SK-N-SH (cell line): ENCODE measurements around the gene MTREX. TPM values are rescaled to one million over a fixed set of nuclear protein-coding genes. Genes with fewer than 3 reads are reported as not detected.

Experiments used
- CTCF ChIA-PET: fragments of 300-600, 350-600 bp; formaldehyde crosslinking; extraction: SDS; loops from one replicate; lab custom pipeline; 2021; lab: Yijun Ruan, JAX
- POLR2A ChIA-PET: fragments of 350-600 bp; sonication (Branson Sonifier 250); formaldehyde crosslinking; extraction: SDS; loops from one replicate; lab custom pipeline; 2020; ENCODE audit warnings: antibody characterized with exemption, inconsistent platforms; lab: Yijun Ruan, JAX
- DNase-seq: peaks from one replicate; pipeline ENCODE4 v3.0.0; 2012
- H2AFZ ChIP-seq: fragments of 200-600 bp; sonication (generic); 2 replicates; pipeline ENCODE4 v1.8.1; 2016; ENCODE audit warnings: antibody characterized with exemption, mild to moderate bottlenecking, low read depth
- H3F3A ChIP-seq: fragments of 200-600 bp; sonication (generic); replicated peaks from 2 replicates; pipeline ENCODE3; 2016; ENCODE audit warnings: antibody characterized with exemption, mild to moderate bottlenecking; ENCODE audit not compliant: insufficient read depth
- H3K27ac ChIP-seq, 2 experiments: fragments of 200-500 bp in 1 of 2; fragments of 200-600 bp in 1 of 2; sonication (Bioruptor generic) in 1 of 2; sonication (generic), shearing (Covaris generic) in 1 of 2; 2 replicates each; pipeline versions ENCODE4 v1.5.1 to v1.6.1; 2014 to 2016; ENCODE audit warnings: low read depth in 2 of 2, inconsistent platforms in 1 of 2, low read length in 1 of 2, mild to moderate bottlenecking in 1 of 2, mixed read lengths in 1 of 2
- H3K27me3 ChIP-seq: fragments of 200-600 bp; sonication (generic), shearing (Covaris generic); 2 replicates; pipeline ENCODE4 v1.6.1; 2016; ENCODE audit warnings: mixed run types; ENCODE audit not compliant: insufficient read depth
- H3K36me3 ChIP-seq, 2 experiments: fragments of 200-500 bp in 1 of 2; fragments of 200-600 bp in 1 of 2; sonication (Bioruptor generic) in 1 of 2; sonication (generic) in 1 of 2; replicated peaks in 1 of 2; 2 replicates each; pipeline versions ENCODE3 to v1.5.1; 2014 to 2016; ENCODE audit warnings: low read length in 1 of 2, mild to moderate bottlenecking in 1 of 2; ENCODE audit not compliant: insufficient read depth in 2 of 2, control insufficient read depth in 1 of 2
- H3K4me1 ChIP-seq, 2 experiments: fragments of 200-500 bp in 1 of 2; fragments of 200-600 bp in 1 of 2; sonication (Bioruptor generic) in 1 of 2; sonication (generic), shearing (Covaris generic) in 1 of 2; 2 replicates each; pipeline versions ENCODE4 v1.5.1 to v1.6.1; 2014 to 2016; ENCODE audit warnings: low read depth in 1 of 2, low read length in 1 of 2, mixed run types in 1 of 2; ENCODE audit not compliant: insufficient read depth in 2 of 2, control insufficient read depth in 1 of 2
- H3K4me2 ChIP-seq: fragments of 200-600 bp; sonication (generic), shearing (Covaris generic); 2 replicates; pipeline ENCODE4 v1.6.1; 2017; ENCODE audit warnings: mixed run types
- H3K4me3 ChIP-seq, 2 experiments: fragments of 200-500 bp in 1 of 2; fragments of 200-600 bp in 1 of 2; sonication (Bioruptor generic) in 1 of 2; sonication (generic), shearing (Covaris generic) in 1 of 2; 2 replicates each; pipeline versions ENCODE4 v1.5.1 to v1.8.1; 2014 to 2016; ENCODE audit warnings: low read depth in 2 of 2, inconsistent platforms in 1 of 2, low read length in 1 of 2, mild to moderate bottlenecking in 1 of 2, mixed read lengths in 1 of 2, moderate library complexity in 1 of 2
- H3K79me2 ChIP-seq: fragments of 200-600 bp; sonication (generic); 2 replicates; pipeline ENCODE4 v1.8.1; 2017; ENCODE audit warnings: mild to moderate bottlenecking; ENCODE audit not compliant: insufficient read depth
- H3K9ac ChIP-seq: fragments of 200-600 bp; sonication (generic); 2 replicates; pipeline ENCODE4 v1.6.1; 2017; ENCODE audit warnings: mixed run types
- H3K9me2 ChIP-seq: fragments of 200-600 bp; sonication (generic); 2 replicates; pipeline ENCODE4 v1.6.1; 2017; ENCODE audit warnings: mixed run types
- H3K9me3 ChIP-seq: fragments of 200-600 bp; sonication (generic); 2 replicates; pipeline ENCODE4 v1.6.1; 2017; ENCODE audit warnings: mixed run types, mild to moderate bottlenecking, moderate library complexity
- H4K20me1 ChIP-seq: fragments of 200-600 bp; sonication (generic); 2 replicates; pipeline ENCODE4 v1.6.1; 2017; ENCODE audit warnings: mild to moderate bottlenecking, mixed run types; ENCODE audit not compliant: insufficient read depth
- CHD2 ChIP-seq: fragments of 150-350 bp; IDR thresholded peaks from 2 replicates; pipeline ENCODE4 v1.6.1; 2018; ENCODE audit warnings: low read length; ENCODE audit not compliant: partially characterized antibody
- EZH2phosphoT487 ChIP-seq: fragments of 200-600 bp; sonication (generic); IDR thresholded peaks from 2 replicates; pipeline ENCODE4 v1.6.1; 2017; ENCODE audit warnings: low read depth, mixed run types, mild to moderate bottlenecking, antibody characterized with exemption, moderate library complexity, borderline replicate concordance
- FOSL2 ChIP-seq: IDR thresholded peaks from 2 replicates; pipeline ENCODE4 v1.4.0; 2012; ENCODE audit warnings: low read depth, mild to moderate bottlenecking, moderate library complexity, borderline replicate concordance
- FOXJ3 ChIP-seq: sonication (generic); formaldehyde crosslinking; IDR thresholded peaks from 2 replicates; pipeline ENCODE4 v1.5.1; 2020; ENCODE audit warnings: mild to moderate bottlenecking, missing genetic modification reagents
- JUND ChIP-seq: IDR thresholded peaks from 2 replicates; pipeline ENCODE4 v1.4.0; 2012
- MAX ChIP-seq: IDR thresholded peaks from 2 replicates; pipeline ENCODE4 v1.4.0; 2012; ENCODE audit warnings: low read depth
- MXI1 ChIP-seq: IDR thresholded peaks from 2 replicates; pipeline ENCODE4 v1.6.1; 2012; ENCODE audit warnings: mild to moderate bottlenecking, low read depth, low read length, improper control_type of control experiment
- PBX3 ChIP-seq: IDR thresholded peaks from 2 replicates; pipeline ENCODE4; 2012
- POLR2AphosphoS5 ChIP-seq: IDR thresholded peaks from 2 replicates; pipeline ENCODE4 v1.6.1; 2012; ENCODE audit warnings: low read depth, low read length
- RCOR1 ChIP-seq: fragments of 150-350 bp; IDR thresholded peaks from 2 replicates; pipeline ENCODE4 v1.6.1; 2017; ENCODE audit warnings: antibody characterized with exemption, low read length
- RXRA ChIP-seq: IDR thresholded peaks from 2 replicates; pipeline ENCODE4 v1.4.0; 2012; ENCODE audit warnings: low read depth, mild to moderate bottlenecking, borderline replicate concordance
- SIN3A ChIP-seq: IDR thresholded peaks from 2 replicates; pipeline ENCODE4 v1.6.1; 2012; ENCODE audit warnings: low read depth, mild to moderate bottlenecking, low read length, moderate library complexity, borderline replicate concordance
- TCF12 ChIP-seq: IDR thresholded peaks from 2 replicates; pipeline ENCODE4 v1.4.0; 2012
- YY1 ChIP-seq: IDR thresholded peaks from 2 replicates; pipeline ENCODE4 v1.4.0; 2012; ENCODE audit warnings: low read depth, mild to moderate bottlenecking
- WGBS: methylation state at CpG from one replicate; pipeline ENCODE4 v1.1.6; 2017; ENCODE audit warnings: low lambda C conversion rate; 5-methylcytosine and 5-hydroxymethylcytosine counted together
- polyA plus RNA-seq, 3 experiments: library from polyadenylated mRNA; depleted of rRNA; stranded (reverse); fragments of >200 nt; gene quantifications; 2 replicates each; pipeline ENCODE4 v1.2.3, GENCODE V29; 2012

The MTREX gene
- polyA plus RNA-seq, 1 of the 3 experiments (the other 2 are of a cell fraction) = 11.2 TPM

GRCh38 chr5:55454282-55454681 lies 146.5 kb downstream of the MTREX start:
- ChIA-PET CTCF (interaction anchor here (1.2 kb wide), 1 partner anchor 21 kb away, joined by 3 read pairs; no protein-coding TSS in a partner anchor), POLR2A (no interaction called here)
- Histone ChIP-seq H4K20me1 (no peaks in the 10 kb centered on the region), H3F3A (peaks cover 17% of the 10 kb centered on the region), H3K79me2 (peaks cover 20% of the 10 kb centered on the region), H3K9me3 (no peaks in the 10 kb centered on the region), H3K9ac (no peak overlapping the region), H3K27ac (no peak overlapping the region), H3K27me3 (no peaks in the 10 kb centered on the region)
- DNase-seq = no peak
- TF ChIP-seq YY1 = no peak
- no peak for TF ChIP-seq POLR2AphosphoS5
- TF ChIP-seq MAX = no peak
- TF ChIP-seq FOXJ3 = no peak
- no peak for TF ChIP-seq EZH2phosphoT487
- no peak for TF ChIP-seq PBX3
- TF ChIP-seq MXI1 = no peak
- no peak for TF ChIP-seq CHD2
- TF ChIP-seq, all 33 proteins: peak for 0
- H2AFZ ChIP-seq = no peak overlapping the region
- peaks cover 0 to 4% of the 10 kb centered on the region in 2 experiments; a peak in 2 of 4 replicates for H3K4me1 ChIP-seq
- WGBS = 76% methylated on average over 2 of the region's 2 CpGs
- no peak overlapping the region for H3K4me2 ChIP-seq
- no peak overlapping the region for H3K4me3 ChIP-seq
- no peaks in the 10 kb centered on the region for H3K9me2 ChIP-seq
- no peaks in the 10 kb centered on the region for H3K36me3 ChIP-seq

GRCh38 chr5:55456216-55456895 lies 148.6 kb downstream of the MTREX start:
- CTCF ChIA-PET = interaction anchor here (1.2 kb wide), 1 partner anchor 17 kb away, joined by 3 read pairs; no protein-coding TSS in a partner anchor
- DNase-seq = no peak
- H4K20me1 ChIP-seq = no peaks in the 10 kb centered on the region
- H3K4me3 ChIP-seq = no peak overlapping the region
- peak overlapping the region; percentile 5; the same call in 1 of the 2 replicates for H3K4me2 ChIP-seq
- no peaks in the 10 kb centered on the region; a peak in 1 of 4 replicates for H3K4me1 ChIP-seq
- no peaks in the 10 kb centered on the region for H3K9me3 ChIP-seq
- H3K27ac ChIP-seq = peak overlapping the region in 1 of 2 experiments; percentile 63; a peak in 2 of 4 replicates
- no peak overlapping the region for H3K9ac ChIP-seq
- no peaks in the 10 kb centered on the region for H3K36me3 ChIP-seq
- peaks cover 17% of the 10 kb centered on the region for H3F3A ChIP-seq
- no peaks in the 10 kb centered on the region for H3K27me3 ChIP-seq
- peak; percentile 66 for TF ChIP-seq JUND
- no peak for TF ChIP-seq RXRA
- peak; percentile 40; the same call in 1 of the 2 replicates for TF ChIP-seq TCF12
- no peak for TF ChIP-seq RCOR1
- TF ChIP-seq FOSL2 = peak; percentile 82
- TF ChIP-seq POLR2AphosphoS5 = no peak
- TF ChIP-seq SIN3A = no peak
- H2AFZ ChIP-seq = no peak overlapping the region
- POLR2A ChIA-PET = interaction anchor here (0.6 kb wide), 1 partner anchor 87 kb away, joined by 4 read pairs; no protein-coding TSS in a partner anchor
- H3K79me2 ChIP-seq = peaks cover 22% of the 10 kb centered on the region
- no peaks in the 10 kb centered on the region for H3K9me2 ChIP-seq
- WGBS = 85% methylated on average over 3 of the region's 3 CpGs
